ENCODE results near the gene PI4K2B. TPM values are rescaled to one million over a fixed set of nuclear protein-coding genes. Genes with fewer than 3 reads are reported as not detected.
A peak's percentile ranks its signal among the peaks of the same experiment; 100 is the strongest.
"Not testable (repeated sequence)": the region's sequence is repeated elsewhere in the genome, so short reads cannot be mapped to it uniquely, and the experiment has no call there.

The PI4K2B gene
- total RNA-seq, 2 donors from 2014 or later, result 29.5 to 32.5 TPM

DNA sequence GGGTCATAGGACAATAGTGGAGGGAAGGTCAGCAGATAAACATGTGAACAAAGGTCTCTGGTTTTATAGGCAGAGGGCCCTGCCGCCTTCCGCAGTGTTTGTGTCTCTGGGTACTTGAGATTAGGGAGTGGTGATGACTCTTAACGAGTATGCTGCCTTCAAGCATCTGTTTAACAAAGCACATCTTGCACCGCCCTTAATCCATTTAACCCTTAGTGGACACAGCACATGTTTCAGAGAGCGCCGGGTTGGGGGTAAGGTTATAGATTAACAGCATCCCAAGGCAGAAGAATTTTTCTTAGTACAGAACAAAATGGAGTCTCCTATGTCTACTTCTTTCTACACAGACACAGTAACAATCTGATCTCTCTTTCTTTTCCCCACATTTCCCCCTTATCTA is 15.0 kb downstream of the PI4K2B start:
- not testable (repeated sequence) for H3K27ac Mint-ChIP-seq; DNase-seq; H3K9me3 Mint-ChIP-seq; H3K4me3 Mint-ChIP-seq; H3K27me3 Mint-ChIP-seq (ENCODE audit: low read depth); ATAC-seq (replicated peaks in 1 of 2)
- Mint-ChIP-seq H3K36me3 (ENCODE audit: insufficient read depth in 2 of 2) (peaks cover 8 to 22% of the 10 kb centered on the region in 2 donors), H3K4me1 (ENCODE audit: low read depth) (peaks cover 37% of the 10 kb centered on the region)

DNA sequence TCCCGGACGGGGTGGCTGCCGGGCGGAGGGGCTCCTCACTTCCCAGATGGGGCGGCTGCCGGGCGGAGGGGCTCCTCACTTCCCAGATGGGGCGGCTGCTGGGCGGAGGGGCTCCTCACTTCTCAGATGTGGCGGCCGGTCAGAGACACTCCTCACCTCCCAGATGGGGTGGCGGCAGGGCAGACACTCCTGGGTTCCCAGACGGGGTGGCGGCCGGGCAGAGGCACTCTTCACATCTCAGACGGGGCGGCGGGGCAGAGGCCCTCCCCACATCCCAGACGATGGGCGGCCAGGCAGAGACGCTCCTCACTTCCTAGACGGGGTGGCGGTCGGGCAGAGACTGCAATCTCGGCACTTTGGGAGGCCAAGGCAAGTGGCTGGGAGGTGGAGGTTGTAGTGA is 15.7 kb downstream of the PI4K2B start:
- not testable (repeated sequence) for DNase-seq; H3K9me3 Mint-ChIP-seq; ATAC-seq (replicated peaks in 1 of 2); H3K4me3 Mint-ChIP-seq; H3K27ac Mint-ChIP-seq; H3K27me3 Mint-ChIP-seq (ENCODE audit: low read depth)
- H3K4me1 Mint-ChIP-seq (ENCODE audit: low read depth), result peaks cover 37% of the 10 kb centered on the region
- peaks cover 8 to 16% of the 10 kb centered on the region in 2 donors for H3K36me3 Mint-ChIP-seq (ENCODE audit: insufficient read depth in 2 of 2)

DNA sequence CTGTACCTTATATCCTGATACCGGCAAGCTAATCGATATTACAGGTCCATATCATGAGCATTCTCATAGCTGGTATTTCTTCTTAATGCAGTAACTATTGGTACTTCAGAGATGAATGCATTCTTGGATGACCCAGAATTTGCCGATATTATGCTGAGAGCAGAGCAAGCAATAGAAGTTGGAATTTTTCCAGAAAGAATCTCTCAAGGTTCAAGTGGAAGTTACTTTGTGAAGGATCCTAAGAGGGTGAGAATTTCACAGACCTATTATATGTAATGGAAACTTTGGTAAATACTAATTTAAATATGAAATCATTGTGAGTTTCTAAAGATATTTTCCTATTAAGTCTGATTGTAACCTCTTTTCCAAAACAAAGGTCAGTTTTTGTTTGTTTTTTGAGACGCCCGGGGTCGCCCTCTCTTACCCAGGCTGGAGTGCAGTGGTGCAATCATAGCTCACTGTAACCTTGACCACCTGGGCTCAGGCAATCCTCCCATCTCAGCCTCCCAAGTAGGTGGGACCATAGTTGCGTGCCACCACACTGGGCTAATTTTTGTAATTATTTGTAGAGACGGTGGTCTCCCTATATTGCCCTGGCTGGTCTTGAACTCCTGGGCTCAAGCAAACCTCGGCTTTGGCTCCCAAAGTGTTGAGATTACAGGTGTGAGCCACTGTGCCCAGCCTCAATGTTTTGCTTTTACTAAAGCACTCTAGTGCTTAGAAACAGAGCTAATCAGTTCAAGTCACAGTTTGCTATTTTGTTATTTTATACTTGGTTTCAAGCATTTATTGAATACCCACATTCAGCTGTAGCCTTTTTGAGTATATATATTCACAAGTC is 18.6 kb downstream of the PI4K2B start:
- Mint-ChIP-seq H3K4me1 (ENCODE audit: low read depth) (peaks cover 37% of the 10 kb centered on the region), H3K4me3 (no peak overlapping the region), H3K36me3 (ENCODE audit: insufficient read depth in 2 of 2) (peaks cover 4 to 11% of the 10 kb centered on the region in 2 donors), H3K27ac (no peak overlapping the region), H3K27me3 (ENCODE audit: low read depth) (no peaks in the 10 kb centered on the region), H3K9me3 (peaks cover 0 to 3% of the 10 kb centered on the region in 2 donors)
- no peak for DNase-seq
- ATAC-seq (replicated peaks in 1 of 2), result no peak

DNA sequence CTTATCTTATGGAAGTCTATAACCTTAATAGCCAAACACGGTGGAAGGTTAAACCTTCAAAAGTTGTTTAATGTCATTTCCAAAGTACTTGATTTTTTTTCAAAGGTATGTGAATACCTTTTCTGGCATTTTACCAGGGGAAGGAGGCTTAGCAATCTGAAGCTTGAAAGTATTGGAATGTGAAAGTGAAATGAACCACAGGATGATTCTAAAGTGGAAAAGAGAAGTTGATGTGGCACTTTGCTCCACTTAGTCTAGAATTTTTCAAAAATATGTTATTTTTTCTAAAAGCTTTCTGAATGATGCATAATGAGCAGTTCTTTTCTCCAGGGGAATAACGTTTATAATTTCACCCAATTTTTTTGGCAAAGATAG is 19.2 kb downstream of the PI4K2B start:
- H3K27ac Mint-ChIP-seq, result no peak overlapping the region
- no peak for DNase-seq
- no peak for ATAC-seq (replicated peaks in 1 of 2)
- peaks cover 34% of the 10 kb centered on the region for H3K4me1 Mint-ChIP-seq (ENCODE audit: low read depth)
- no peak overlapping the region for H3K4me3 Mint-ChIP-seq
- no peaks in the 10 kb centered on the region for H3K27me3 Mint-ChIP-seq (ENCODE audit: low read depth)
- H3K9me3 Mint-ChIP-seq, result peaks cover 0 to 2% of the 10 kb centered on the region in 2 donors
- peaks cover 4 to 10% of the 10 kb centered on the region in 2 donors for H3K36me3 Mint-ChIP-seq (ENCODE audit: insufficient read depth in 2 of 2)

DNA sequence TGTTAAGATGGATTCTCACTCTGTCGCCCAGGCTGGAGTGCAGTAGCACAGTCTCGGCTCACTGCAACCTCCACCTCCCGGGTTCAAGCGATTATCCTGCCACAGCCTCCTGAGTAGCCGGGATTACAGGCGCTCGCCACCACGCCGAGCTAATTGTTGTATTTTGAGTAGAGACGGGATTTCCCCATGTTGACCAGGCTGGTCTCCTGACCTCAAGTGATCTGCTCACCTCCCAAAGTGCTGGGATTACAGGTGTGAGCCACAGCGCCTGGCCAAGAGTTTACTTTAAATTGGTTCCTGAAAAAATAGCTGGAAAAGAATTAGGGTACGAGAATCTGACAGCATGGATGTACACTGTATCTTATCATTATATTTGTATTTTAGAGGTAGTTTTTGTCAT is 20.0 kb downstream of the PI4K2B start:
- H3K9me3 Mint-ChIP-seq, H3K27ac Mint-ChIP-seq: not testable (repeated sequence)

DNA sequence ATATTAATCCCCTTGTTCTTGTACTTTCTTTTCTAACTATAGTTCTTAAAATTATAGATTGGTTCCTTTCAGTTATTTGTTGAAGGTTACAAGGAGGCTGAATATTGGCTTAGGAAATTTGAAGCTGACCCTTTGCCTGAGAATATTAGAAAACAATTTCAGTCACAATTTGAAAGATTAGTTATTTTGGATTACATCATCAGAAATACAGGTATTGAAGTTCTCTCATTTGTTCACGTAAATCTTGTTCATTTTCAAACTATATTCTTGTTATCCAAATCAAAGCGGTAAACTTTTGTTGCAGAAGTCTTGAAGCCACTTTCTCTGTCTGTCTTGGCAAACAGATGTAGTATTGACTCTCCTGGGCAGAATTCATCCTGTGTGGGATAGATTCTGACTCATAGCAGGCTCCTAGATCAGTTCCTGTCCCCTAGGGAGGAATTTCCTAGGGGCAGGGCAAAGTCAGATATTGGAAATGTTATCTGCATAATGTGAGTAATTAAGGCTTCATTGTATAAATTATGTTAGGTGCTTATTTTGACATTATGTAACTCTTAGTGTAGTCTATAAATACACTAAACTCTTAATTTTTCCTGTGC is 25.2 kb downstream of the PI4K2B start:
- ATAC-seq (replicated peaks in 1 of 2) (no peak), DNase-seq (no peak)
- no peak overlapping the region for H3K4me3 Mint-ChIP-seq
- no peaks in the 10 kb centered on the region for H3K27me3 Mint-ChIP-seq (ENCODE audit: low read depth)
- H3K9me3 Mint-ChIP-seq, result no peaks in the 10 kb centered on the region
- H3K36me3 Mint-ChIP-seq (ENCODE audit: insufficient read depth in 2 of 2), result peaks cover 4 to 15% of the 10 kb centered on the region in 2 donors
- no peak overlapping the region for H3K27ac Mint-ChIP-seq
- H3K4me1 Mint-ChIP-seq (ENCODE audit: low read depth), result no peaks in the 10 kb centered on the region

More for the DNA sequence above, 20.0 kb downstream of the PI4K2B start:
- not testable (repeated sequence) for H3K27me3 Mint-ChIP-seq (ENCODE audit: low read depth); H3K4me3 Mint-ChIP-seq; DNase-seq; ATAC-seq (replicated peaks in 1 of 2); H3K36me3 Mint-ChIP-seq (ENCODE audit: insufficient read depth in 2 of 2)
- H3K4me1 Mint-ChIP-seq (ENCODE audit: low read depth), result peaks cover 34% of the 10 kb centered on the region

DNA sequence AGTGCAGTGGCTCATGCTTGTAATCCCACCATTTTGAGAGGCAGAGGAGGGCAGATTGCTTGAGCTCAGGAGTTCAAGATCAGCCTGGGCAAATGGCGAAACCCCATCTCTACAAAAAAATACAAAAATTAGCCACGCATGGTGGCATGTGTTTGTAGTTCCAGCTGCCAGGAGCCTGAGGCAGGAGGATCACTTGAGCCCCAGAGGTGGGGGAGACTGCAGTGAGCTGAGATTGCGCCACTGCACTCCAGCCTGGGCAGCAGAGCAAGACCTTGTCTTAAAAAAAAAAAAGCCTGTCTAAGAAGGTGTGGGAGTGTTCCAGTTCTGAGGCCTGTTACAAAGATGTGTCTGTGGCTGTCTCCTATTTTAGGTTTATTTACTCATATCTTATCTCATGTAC is 38.0 kb downstream of the PI4K2B start:
- Mint-ChIP-seq H3K27me3 (ENCODE audit: low read depth) (no peaks in the 10 kb centered on the region), H3K9me3 (no peaks in the 10 kb centered on the region), H3K4me1 (ENCODE audit: low read depth) (no peaks in the 10 kb centered on the region), H3K4me3 (no peak overlapping the region), H3K36me3 (ENCODE audit: insufficient read depth in 2 of 2) (peaks cover 4 to 20% of the 10 kb centered on the region in 2 donors), H3K27ac (no peak overlapping the region)
- ATAC-seq (replicated peaks in 1 of 2) (no peak), DNase-seq (no peak)

DNA sequence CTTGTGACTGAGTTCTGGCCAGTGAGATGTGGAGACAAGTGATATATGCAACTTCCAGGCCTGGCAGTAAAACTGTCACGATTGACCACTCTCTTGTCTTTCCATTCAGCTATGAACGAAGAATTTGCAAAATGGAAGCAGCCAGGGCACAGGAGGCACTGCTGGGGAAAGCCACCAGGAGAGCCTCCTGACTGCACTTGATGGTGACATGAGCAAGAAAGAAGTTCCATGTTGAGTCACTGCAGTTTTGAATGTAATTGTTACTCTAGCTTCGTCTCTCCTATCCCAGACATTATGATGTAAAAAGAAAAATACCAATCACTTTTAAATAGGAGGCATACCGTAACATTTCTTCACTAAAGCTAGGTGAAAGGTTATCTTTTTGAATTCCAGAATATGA is 46.4 kb downstream of the PI4K2B start:
- Mint-ChIP-seq H3K4me3 (no peak overlapping the region), H3K36me3 (ENCODE audit: insufficient read depth in 2 of 2) (peaks cover 0 to 10% of the 10 kb centered on the region in 2 donors), H3K27me3 (ENCODE audit: low read depth) (no peaks in the 10 kb centered on the region), H3K27ac (no peak overlapping the region), H3K4me1 (ENCODE audit: low read depth) (no peaks in the 10 kb centered on the region), H3K9me3 (no peaks in the 10 kb centered on the region)
- peak in 1 of 2 donors; percentile 53 for ATAC-seq (replicated peaks in 1 of 2)
- no peak for DNase-seq

DNA sequence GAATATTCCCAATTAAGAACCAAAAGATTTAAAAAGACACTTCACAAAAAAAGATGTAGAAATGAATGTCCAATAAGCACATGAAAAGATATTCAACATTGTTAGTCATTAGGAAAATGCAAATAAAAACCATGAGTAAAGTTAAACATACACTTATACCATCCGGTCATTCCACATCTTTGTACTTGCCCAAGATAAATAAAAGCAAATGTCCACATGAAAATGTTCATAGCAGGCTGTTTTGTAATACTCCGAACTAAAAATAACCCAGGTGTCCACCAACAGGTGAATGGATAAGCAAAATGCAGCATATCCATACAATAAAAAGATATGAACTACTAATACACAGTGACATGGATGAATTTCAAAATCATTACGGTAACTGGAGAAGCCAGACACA is 50.1 kb downstream of the PI4K2B start:
- Mint-ChIP-seq H3K4me1 (ENCODE audit: low read depth) (no peaks in the 10 kb centered on the region), H3K9me3 (peaks cover 5 to 9% of the 10 kb centered on the region in 2 donors), H3K4me3 (no peak overlapping the region), H3K36me3 (ENCODE audit: insufficient read depth in 2 of 2) (peaks cover 9 to 15% of the 10 kb centered on the region in 2 donors), H3K27ac (no peak overlapping the region), H3K27me3 (ENCODE audit: low read depth) (peaks cover 30% of the 10 kb centered on the region)
- DNase-seq (no peak), ATAC-seq (replicated peaks in 1 of 2) (no peak)

DNA sequence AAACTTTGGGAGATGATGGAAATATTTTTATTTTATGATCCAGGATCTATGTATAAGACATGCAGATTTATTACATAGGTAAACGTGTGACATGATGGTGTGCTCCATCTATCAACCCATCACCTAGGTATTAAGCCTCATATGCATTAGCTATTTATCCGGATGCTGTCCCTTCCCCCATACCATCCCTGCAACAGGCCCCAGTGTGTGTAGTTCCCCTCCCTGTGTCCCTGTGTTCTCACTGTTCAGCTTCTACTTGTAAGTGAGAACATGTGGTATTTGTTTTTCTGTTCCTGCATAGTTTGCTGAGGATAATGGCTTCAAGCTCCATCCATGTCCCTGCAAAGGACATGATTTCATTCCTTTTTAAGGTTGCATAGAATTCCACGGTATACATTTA is 50.6 kb downstream of the PI4K2B start:
- no peak overlapping the region for H3K27ac Mint-ChIP-seq
- DNase-seq (no peak), ATAC-seq (replicated peaks in 1 of 2) (no peak)
- no peak overlapping the region for H3K4me3 Mint-ChIP-seq
- H3K36me3 Mint-ChIP-seq (ENCODE audit: insufficient read depth in 2 of 2), result peaks cover 9 to 15% of the 10 kb centered on the region in 2 donors
- peaks cover 33% of the 10 kb centered on the region for H3K27me3 Mint-ChIP-seq (ENCODE audit: low read depth)
- no peaks in the 10 kb centered on the region for H3K4me1 Mint-ChIP-seq (ENCODE audit: low read depth)
- H3K9me3 Mint-ChIP-seq, result peaks cover 6 to 9% of the 10 kb centered on the region in 2 donors

DNA sequence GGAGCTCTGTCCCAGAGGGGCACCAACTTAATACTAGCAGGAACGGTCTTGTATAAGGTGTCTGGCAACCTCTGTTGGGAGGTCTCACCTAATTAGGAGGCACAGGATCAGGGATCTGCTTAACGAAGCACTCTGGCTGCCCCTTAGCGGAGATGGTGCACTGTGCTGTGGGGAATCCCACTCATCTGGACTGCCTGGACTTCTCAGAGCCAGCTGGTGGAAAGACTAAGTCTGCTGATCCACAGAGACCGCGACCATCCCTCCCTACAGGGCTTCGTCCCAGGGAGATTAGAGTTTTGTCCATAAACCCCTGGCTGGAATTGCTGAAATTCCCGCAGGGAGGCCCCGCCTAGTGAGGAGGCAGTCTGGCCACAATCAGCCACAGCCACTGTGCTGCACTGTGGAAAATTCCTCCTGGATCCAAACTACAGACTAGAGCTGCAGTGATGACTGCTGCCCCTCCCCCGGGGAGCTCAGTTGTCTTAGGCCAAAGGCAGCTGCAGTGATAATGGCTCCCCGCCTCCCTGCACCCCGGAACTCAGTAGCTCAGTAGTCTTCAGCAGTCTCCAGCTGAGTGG is 56.7 kb downstream of the PI4K2B start:
- H3K27ac Mint-ChIP-seq, result no peak overlapping the region
- H3K4me1 Mint-ChIP-seq (ENCODE audit: low read depth), result no peaks in the 10 kb centered on the region
- H3K9me3 Mint-ChIP-seq, result peaks cover 9 to 10% of the 10 kb centered on the region in 2 donors
- peaks cover 11% of the 10 kb centered on the region in 2 donors for H3K36me3 Mint-ChIP-seq (ENCODE audit: insufficient read depth in 2 of 2)
- peaks cover 38% of the 10 kb centered on the region for H3K27me3 Mint-ChIP-seq (ENCODE audit: low read depth)
- DNase-seq (no peak), ATAC-seq (replicated peaks in 1 of 2) (peak in 1 of 2 donors; percentile 13)
- no peak overlapping the region for H3K4me3 Mint-ChIP-seq

DNA sequence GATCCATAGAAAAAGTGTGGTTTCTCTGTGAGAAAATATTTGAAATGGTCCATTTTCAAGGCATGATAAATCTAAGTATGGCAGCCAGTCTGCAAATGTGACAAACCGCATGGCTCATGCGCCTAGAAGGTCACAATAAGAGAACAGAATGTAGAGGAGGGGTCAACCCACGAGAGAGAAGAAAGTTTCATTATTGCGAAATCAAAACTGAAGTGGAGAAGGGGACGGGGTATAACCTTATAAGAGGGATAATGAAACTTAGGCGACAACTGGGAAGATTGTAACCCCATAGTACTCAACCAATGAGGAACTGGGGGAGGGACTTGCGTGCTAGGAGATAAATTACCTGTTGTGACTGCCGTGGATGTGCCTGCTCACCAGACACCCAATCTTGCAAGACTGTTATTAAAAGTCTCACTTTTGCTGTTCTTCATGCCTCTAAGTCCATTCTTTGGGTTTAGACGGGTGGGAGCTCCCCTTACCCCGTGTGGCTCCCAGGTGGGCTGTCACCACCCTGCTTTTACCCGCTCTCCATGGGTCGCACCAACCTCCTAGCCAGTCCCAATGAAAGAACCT is 57.4 kb downstream of the PI4K2B start:
- Mint-ChIP-seq H3K9me3 (peaks cover 9 to 10% of the 10 kb centered on the region in 2 donors), H3K4me1 (ENCODE audit: low read depth) (no peaks in the 10 kb centered on the region), H3K36me3 (ENCODE audit: insufficient read depth in 2 of 2) (peaks cover 11% of the 10 kb centered on the region in 2 donors), H3K27me3 (ENCODE audit: low read depth) (peaks cover 34% of the 10 kb centered on the region), H3K4me3 (no peak overlapping the region), H3K27ac (no peak overlapping the region)
- no peak for DNase-seq
- no peak for ATAC-seq (replicated peaks in 1 of 2)
